C4-2B (cell line): Measurements from ENCODE around the gene SNAI3.

ENCODE experiments used
- CTCF ChIP-seq: fragments of 450-650 bp; conservative IDR thresholded peaks from 2 replicates; pipeline ENCODE4 v1.5.1; 2017; ENCODE audit warnings: mild to moderate bottlenecking
- ZFX ChIP-seq: fragments of 450-650 bp; IDR thresholded peaks from 2 replicates; pipeline ENCODE4 v1.6.1; 2017

- no peak for TF ChIP-seq ZFX
- no peak for TF ChIP-seq CTCF
Measured at GRCh38 chr16:88716601-88717001, 30.3 kb upstream of the SNAI3 start.
